WTC11 (cell line): ENCODE data around the gene GAPT. TPM values are rescaled to one million over a fixed set of nuclear protein-coding genes. Genes with fewer than 3 reads are reported as not detected.

ENCODE experiments used
- ATAC-seq: fragments of 200-7000 bp; cut with Tn5 transposase; 2 replicates; pipeline ENCODE4 v1.10.0; 2021; ENCODE audit warnings: mild to moderate bottlenecking, moderate library complexity
- CTCF ChIA-PET: fragments of 300-600 bp; sonication (Branson Sonifier 250); formaldehyde crosslinking; loops from one replicate; lab custom pipeline; 2021; ENCODE audit warnings: antibody characterized with exemption; lab: Charles Lee
- POLR2A ChIA-PET: fragments of 350-600 bp; sonication (Branson Sonifier 250); formaldehyde crosslinking; loops from one replicate; lab custom pipeline; 2021; ENCODE audit warnings: antibody characterized with exemption; lab: Charles Lee
- DNase-seq: peaks from one replicate; pipeline ENCODE4 v3.0.0; 2021; ENCODE audit warnings: low spot score
- H3K27ac Mint-ChIP-seq: 2 replicates; pipeline ENCODE4 v1.8.0; 2021; ENCODE audit warnings: mixed read lengths
- H3K27me3 Mint-ChIP-seq: 2 replicates; pipeline ENCODE4 v1.8.0; 2021; ENCODE audit warnings: low read depth, mild to moderate bottlenecking, moderate library complexity, mixed read lengths
- H3K36me3 Mint-ChIP-seq: 2 replicates; pipeline ENCODE4 v1.8.0; 2021; ENCODE audit warnings: mixed read lengths
- H3K4me1 Mint-ChIP-seq: 2 replicates; pipeline ENCODE4 v1.8.0; 2022; ENCODE audit warnings: mixed read lengths
- H3K4me3 Mint-ChIP-seq: 2 replicates; pipeline ENCODE4 v1.8.0; 2021; ENCODE audit warnings: mild to moderate bottlenecking, moderate library complexity, mixed read lengths
- H3K9me3 Mint-ChIP-seq: 2 replicates; pipeline ENCODE4 v1.8.0; 2021; ENCODE audit warnings: mixed read lengths
- ATF6 ChIP-seq: sonication (generic); formaldehyde crosslinking; IDR thresholded peaks from 2 replicates; pipeline ENCODE4 v1.8.1; 2023; ENCODE audit warnings: mild to moderate bottlenecking, missing genetic modification reagents
- E2F4 ChIP-seq: sonication (generic); formaldehyde crosslinking; IDR thresholded peaks from 2 replicates; pipeline ENCODE4 v1.8.1; 2022; ENCODE audit warnings: low read depth, mild to moderate bottlenecking, moderate library complexity, missing genetic modification reagents, borderline replicate concordance
- FOXP4 ChIP-seq: sonication (generic); formaldehyde crosslinking; IDR thresholded peaks from 2 replicates; pipeline ENCODE4 v1.8.0; 2022; ENCODE audit warnings: mild to moderate bottlenecking, missing genetic modification reagents
- GABPB1 ChIP-seq: sonication (generic); formaldehyde crosslinking; IDR thresholded peaks from 2 replicates; pipeline ENCODE4 v1.8.1; 2023; ENCODE audit warnings: mild to moderate bottlenecking, missing genetic modification reagents
- MYBL2 ChIP-seq: sonication (generic); formaldehyde crosslinking; IDR thresholded peaks from 2 replicates; pipeline ENCODE4 v1.8.1; 2023; ENCODE audit warnings: mild to moderate bottlenecking, moderate library complexity, missing genetic modification reagents
- NFE2L1 ChIP-seq: sonication (generic); formaldehyde crosslinking; IDR thresholded peaks from 2 replicates; pipeline ENCODE4 v1.8.1; 2023; ENCODE audit warnings: missing genetic modification reagents
- NR2C2 ChIP-seq: sonication (generic); formaldehyde crosslinking; IDR thresholded peaks from 2 replicates; pipeline ENCODE4 v1.8.0; 2022; ENCODE audit warnings: mild to moderate bottlenecking, missing genetic modification reagents
- NR3C1 ChIP-seq: sonication (generic); formaldehyde crosslinking; conservative IDR thresholded peaks from 2 replicates; pipeline ENCODE4 v1.8.1; 2023; ENCODE audit warnings: low read depth, mild to moderate bottlenecking, missing genetic modification reagents
- OVOL2 ChIP-seq: fragments of 250-450 bp; sonication (Bioruptor Pico); IDR thresholded peaks from 2 replicates; pipeline ENCODE4 v1.9.0; 2021; ENCODE audit warnings: mild to moderate bottlenecking, borderline replicate concordance
- TCF7 ChIP-seq: sonication (generic); formaldehyde crosslinking; IDR thresholded peaks from 2 replicates; pipeline ENCODE4 v1.8.0; 2022; ENCODE audit warnings: mild to moderate bottlenecking, low read depth, missing genetic modification reagents, moderate library complexity
- ZBTB43 ChIP-seq: sonication (generic); formaldehyde crosslinking; IDR thresholded peaks from 2 replicates; pipeline ENCODE4 v1.8.1; 2023; ENCODE audit warnings: mild to moderate bottlenecking, missing genetic modification reagents
- ZNF263 ChIP-seq: sonication (generic); formaldehyde crosslinking; IDR thresholded peaks from 2 replicates; pipeline ENCODE4 v1.8.1; 2022; ENCODE audit warnings: low read depth, mild to moderate bottlenecking, moderate library complexity, missing genetic modification reagents
- ZNF416 ChIP-seq: fragments of 250-450 bp; sonication (Bioruptor Pico); IDR thresholded peaks from 2 replicates; pipeline ENCODE4 v1.9.0; 2021; ENCODE audit warnings: mild to moderate bottlenecking, inconsistent platforms
- total RNA-seq: library from RNA; stranded (reverse); gene quantifications from 3 replicates; pipeline ENCODE4 v1.2.3, GENCODE V29; 2021
- TF ChIP-seq, protein P1 (sequence below): fragments of 250-450 bp; sonication (Bioruptor Pico); conservative IDR thresholded peaks from 2 replicates; pipeline ENCODE4 v1.9.0; 2021; ENCODE audit warnings: mild to moderate bottlenecking
- TF ChIP-seq, protein P2 (sequence below): sonication (generic); formaldehyde crosslinking; IDR thresholded peaks from 2 replicates; pipeline ENCODE4 v1.8.1; 2022; ENCODE audit warnings: mild to moderate bottlenecking, moderate library complexity, missing genetic modification reagents
- TF ChIP-seq, protein P3 (sequence below): sonication (generic); formaldehyde crosslinking; IDR thresholded peaks from 2 replicates; pipeline ENCODE4 v1.8.1; 2023; ENCODE audit warnings: mild to moderate bottlenecking, missing genetic modification reagents, moderate library complexity
- TF ChIP-seq, protein P4 (sequence below): sonication (generic); formaldehyde crosslinking; IDR thresholded peaks from 2 replicates; pipeline ENCODE4 v1.8.0; 2023; ENCODE audit warnings: mild to moderate bottlenecking, missing genetic modification reagents
- TF ChIP-seq, protein P5 (sequence below): sonication (generic); formaldehyde crosslinking; IDR thresholded peaks from 2 replicates; pipeline ENCODE4 v1.8.1; 2022; ENCODE audit warnings: low read depth, missing genetic modification reagents, borderline replicate concordance

The GAPT gene
- total RNA-seq, 1 experiment from 2014 or later, result not detected

- ATAC-seq, result no peak
- Mint-ChIP-seq H3K27me3 (no peaks in the 10 kb centered on the region; the same call in 1 of the 2 replicates), H3K36me3 (no peaks in the 10 kb centered on the region), H3K27ac (no peak overlapping the region), H3K4me1 (peaks cover 16% of the 10 kb centered on the region)
- POLR2A ChIA-PET, result no interaction called here
- no peak for TF ChIP-seq TCF7 (CRISPR knock-in tag)
- no peak for TF ChIP-seq ZBTB43 (CRISPR knock-in tag)
- no peak for TF ChIP-seq NR2C2 (CRISPR knock-in tag)
- TF ChIP-seq, protein P1, sequence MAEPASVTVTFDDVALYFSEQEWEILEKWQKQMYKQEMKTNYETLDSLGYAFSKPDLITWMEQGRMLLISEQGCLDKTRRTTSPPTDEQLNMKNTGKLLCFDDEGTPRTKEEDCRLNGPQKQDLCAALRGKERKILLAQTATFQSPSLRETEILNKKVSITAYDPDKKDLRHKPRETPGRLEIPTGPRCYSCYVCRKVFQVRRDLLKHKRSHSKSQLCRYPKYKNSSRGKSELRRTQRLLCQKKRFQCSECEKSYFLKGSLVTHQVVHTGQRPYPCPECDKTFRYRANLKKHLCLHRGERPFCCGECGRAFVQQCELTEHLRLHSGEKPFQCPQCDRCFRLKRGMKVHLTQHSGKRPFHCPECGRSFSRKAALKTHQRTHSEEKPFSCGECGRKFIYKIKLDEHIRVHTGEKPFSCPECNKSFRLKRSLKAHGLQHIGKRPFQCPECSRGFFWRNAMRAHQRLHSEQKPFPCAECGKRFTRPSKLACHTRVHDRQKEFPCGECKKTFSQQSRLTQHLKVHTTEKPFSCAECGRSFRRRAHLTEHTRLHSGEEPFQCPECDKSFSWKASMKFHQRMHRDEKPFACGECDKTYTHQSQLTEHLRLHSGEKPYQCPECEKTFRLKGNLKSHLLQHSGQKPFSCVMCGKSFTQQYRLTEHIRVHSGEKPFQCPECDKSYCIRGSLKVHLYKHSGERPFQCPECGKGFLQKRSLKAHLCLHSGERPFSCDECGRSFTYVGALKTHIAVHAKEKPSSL, result no peak
- no peak for TF ChIP-seq E2F4 (CRISPR knock-in tag)
- TF ChIP-seq OVOL2 (CRISPR knock-in tag), result no peak
- TF ChIP-seq ZNF263, result no peak
- TF ChIP-seq, protein P2, sequence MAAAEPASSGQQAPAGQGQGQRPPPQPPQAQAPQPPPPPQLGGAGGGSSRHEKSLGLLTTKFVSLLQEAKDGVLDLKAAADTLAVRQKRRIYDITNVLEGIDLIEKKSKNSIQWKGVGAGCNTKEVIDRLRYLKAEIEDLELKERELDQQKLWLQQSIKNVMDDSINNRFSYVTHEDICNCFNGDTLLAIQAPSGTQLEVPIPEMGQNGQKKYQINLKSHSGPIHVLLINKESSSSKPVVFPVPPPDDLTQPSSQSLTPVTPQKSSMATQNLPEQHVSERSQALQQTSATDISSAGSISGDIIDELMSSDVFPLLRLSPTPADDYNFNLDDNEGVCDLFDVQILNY (CRISPR knock-in tag), result no peak
- TF ChIP-seq, protein P3, sequence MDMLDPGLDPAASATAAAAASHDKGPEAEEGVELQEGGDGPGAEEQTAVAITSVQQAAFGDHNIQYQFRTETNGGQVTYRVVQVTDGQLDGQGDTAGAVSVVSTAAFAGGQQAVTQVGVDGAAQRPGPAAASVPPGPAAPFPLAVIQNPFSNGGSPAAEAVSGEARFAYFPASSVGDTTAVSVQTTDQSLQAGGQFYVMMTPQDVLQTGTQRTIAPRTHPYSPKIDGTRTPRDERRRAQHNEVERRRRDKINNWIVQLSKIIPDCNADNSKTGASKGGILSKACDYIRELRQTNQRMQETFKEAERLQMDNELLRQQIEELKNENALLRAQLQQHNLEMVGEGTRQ, result no peak
- TF ChIP-seq, all 79 proteins: peak for 0
- H3K9me3 Mint-ChIP-seq, result no peaks in the 10 kb centered on the region
- DNase-seq, result no peak
- H3K4me3 Mint-ChIP-seq, result no peak overlapping the region
- CTCF ChIA-PET, result interaction anchor here (1.7 kb wide), 1 partner anchor 345 kb away, joined by 4 read pairs; no protein-coding TSS in a partner anchor
Observed at GRCh38 chr5:58504766-58505165, 13.5 kb downstream of the GAPT start.

DNA sequence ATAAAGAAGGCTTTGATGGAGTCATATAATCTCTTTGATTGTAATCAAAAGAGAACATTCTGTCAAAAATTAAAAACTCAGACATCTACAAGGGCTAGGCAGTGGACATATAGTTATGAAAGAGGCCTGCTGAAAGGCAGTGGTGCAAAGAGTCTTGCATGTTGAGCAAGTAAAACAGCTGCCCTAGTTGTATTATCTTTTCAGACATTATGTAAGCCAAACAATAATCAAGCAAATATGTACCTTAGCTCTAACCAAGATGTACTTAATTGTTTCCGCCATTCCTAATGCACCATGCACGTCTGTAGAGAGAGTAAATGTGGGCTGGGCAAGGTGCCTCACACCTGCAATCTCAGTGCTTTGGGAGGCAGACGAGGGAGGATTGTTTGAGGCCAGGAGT is 14.3 kb downstream of the GAPT start:
- Mint-ChIP-seq H3K4me1 (peaks cover 11% of the 10 kb centered on the region), H3K4me3 (no peak overlapping the region), H3K27me3 (no peaks in the 10 kb centered on the region; the same call in 1 of the 2 replicates), H3K36me3 (no peaks in the 10 kb centered on the region), H3K27ac (no peak overlapping the region), H3K9me3 (no peaks in the 10 kb centered on the region)
- no peak for ATAC-seq
- DNase-seq, result no peak
- ChIA-PET POLR2A (interaction anchor here (0.6 kb wide), 1 partner anchor 657 kb away, joined by 6 read pairs; no protein-coding TSS in a partner anchor), CTCF (no interaction called here)
- no peak for TF ChIP-seq GABPB1 (CRISPR knock-in tag)
- TF ChIP-seq NFE2L1 (CRISPR knock-in tag), result no peak
- TF ChIP-seq, protein P4, sequence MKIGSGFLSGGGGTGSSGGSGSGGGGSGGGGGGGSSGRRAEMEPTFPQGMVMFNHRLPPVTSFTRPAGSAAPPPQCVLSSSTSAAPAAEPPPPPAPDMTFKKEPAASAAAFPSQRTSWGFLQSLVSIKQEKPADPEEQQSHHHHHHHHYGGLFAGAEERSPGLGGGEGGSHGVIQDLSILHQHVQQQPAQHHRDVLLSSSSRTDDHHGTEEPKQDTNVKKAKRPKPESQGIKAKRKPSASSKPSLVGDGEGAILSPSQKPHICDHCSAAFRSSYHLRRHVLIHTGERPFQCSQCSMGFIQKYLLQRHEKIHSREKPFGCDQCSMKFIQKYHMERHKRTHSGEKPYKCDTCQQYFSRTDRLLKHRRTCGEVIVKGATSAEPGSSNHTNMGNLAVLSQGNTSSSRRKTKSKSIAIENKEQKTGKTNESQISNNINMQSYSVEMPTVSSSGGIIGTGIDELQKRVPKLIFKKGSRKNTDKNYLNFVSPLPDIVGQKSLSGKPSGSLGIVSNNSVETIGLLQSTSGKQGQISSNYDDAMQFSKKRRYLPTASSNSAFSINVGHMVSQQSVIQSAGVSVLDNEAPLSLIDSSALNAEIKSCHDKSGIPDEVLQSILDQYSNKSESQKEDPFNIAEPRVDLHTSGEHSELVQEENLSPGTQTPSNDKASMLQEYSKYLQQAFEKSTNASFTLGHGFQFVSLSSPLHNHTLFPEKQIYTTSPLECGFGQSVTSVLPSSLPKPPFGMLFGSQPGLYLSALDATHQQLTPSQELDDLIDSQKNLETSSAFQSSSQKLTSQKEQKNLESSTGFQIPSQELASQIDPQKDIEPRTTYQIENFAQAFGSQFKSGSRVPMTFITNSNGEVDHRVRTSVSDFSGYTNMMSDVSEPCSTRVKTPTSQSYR (CRISPR knock-in tag), result no peak
- TF ChIP-seq ATF6 (CRISPR knock-in tag), result no peak
- TF ChIP-seq, protein P3, result no peak
- no peak for TF ChIP-seq NR3C1 (CRISPR knock-in tag)
- TF ChIP-seq, protein P5, sequence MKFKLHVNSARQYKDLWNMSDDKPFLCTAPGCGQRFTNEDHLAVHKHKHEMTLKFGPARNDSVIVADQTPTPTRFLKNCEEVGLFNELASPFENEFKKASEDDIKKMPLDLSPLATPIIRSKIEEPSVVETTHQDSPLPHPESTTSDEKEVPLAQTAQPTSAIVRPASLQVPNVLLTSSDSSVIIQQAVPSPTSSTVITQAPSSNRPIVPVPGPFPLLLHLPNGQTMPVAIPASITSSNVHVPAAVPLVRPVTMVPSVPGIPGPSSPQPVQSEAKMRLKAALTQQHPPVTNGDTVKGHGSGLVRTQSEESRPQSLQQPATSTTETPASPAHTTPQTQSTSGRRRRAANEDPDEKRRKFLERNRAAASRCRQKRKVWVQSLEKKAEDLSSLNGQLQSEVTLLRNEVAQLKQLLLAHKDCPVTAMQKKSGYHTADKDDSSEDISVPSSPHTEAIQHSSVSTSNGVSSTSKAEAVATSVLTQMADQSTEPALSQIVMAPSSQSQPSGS (CRISPR knock-in tag), result no peak
- TF ChIP-seq FOXP4 (CRISPR knock-in tag), result no peak
- no peak for TF ChIP-seq ZNF416 (CRISPR knock-in tag)
- TF ChIP-seq MYBL2 (CRISPR knock-in tag), result no peak
